Osteoblast (primary cell): Measurements from ENCODE around the gene NDOR1. TPM values are rescaled to one million over a fixed set of nuclear protein-coding genes. Genes with fewer than 3 reads are reported as not detected.

Source experiments
- DNase-seq: peaks from one replicate; pipeline ENCODE4 v3.0.0; 2011; ENCODE audit warnings: low spot score, mixed read lengths; ENCODE audit not compliant: insufficient read length; ENCODE audit errors: missing footprints
- H2AFZ ChIP-seq: 2 replicates; pipeline ENCODE4 v1.6.0; 2011; ENCODE audit warnings: mild to moderate bottlenecking, low read length
- H3K27ac ChIP-seq: 2 replicates; pipeline ENCODE4 v1.5.1; 2011; ENCODE audit warnings: mild to moderate bottlenecking, low read depth, low read length, moderate library complexity
- H3K27me3 ChIP-seq: 2 replicates; pipeline ENCODE4 v1.6.0; 2012; ENCODE audit warnings: mild to moderate bottlenecking, control low read depth, inconsistent platforms, low read length, moderate library complexity; ENCODE audit not compliant: insufficient read depth
- H3K36me3 ChIP-seq: 2 replicates; pipeline ENCODE4 v1.5.1; 2011; ENCODE audit warnings: mild to moderate bottlenecking, low read length, control low read depth, moderate library complexity; ENCODE audit not compliant: insufficient read depth
- H3K4me1 ChIP-seq: 2 replicates; pipeline ENCODE4 v1.5.1; 2011; ENCODE audit warnings: mild to moderate bottlenecking, low read length, control low read depth, moderate library complexity; ENCODE audit not compliant: insufficient read depth
- H3K4me2 ChIP-seq: 2 replicates; pipeline ENCODE4 v1.6.0; 2011; ENCODE audit warnings: mild to moderate bottlenecking, low read length; ENCODE audit not compliant: insufficient read depth
- H3K4me3 ChIP-seq: fragments of 200-600 bp; sonication (generic); 3 replicates; pipeline ENCODE4 v1.5.1; 2012; ENCODE audit warnings: mild to moderate bottlenecking, low read length, inconsistent platforms; ENCODE audit not compliant: insufficient read depth
- H3K79me2 ChIP-seq: 2 replicates; pipeline ENCODE4 v1.6.0; 2012; ENCODE audit warnings: mild to moderate bottlenecking, low read length, control low read depth, inconsistent platforms; ENCODE audit not compliant: insufficient read depth
- H3K9me3 ChIP-seq: 2 replicates; pipeline ENCODE4 v1.5.1; 2011; ENCODE audit warnings: low read depth, low read length, control low read depth
- H4K20me1 ChIP-seq: 2 replicates; pipeline ENCODE4 v1.6.0; 2012; ENCODE audit warnings: mild to moderate bottlenecking, low read length, control low read depth; ENCODE audit not compliant: insufficient read depth
- CTCF ChIP-seq: IDR thresholded peaks from 2 replicates; pipeline ENCODE4 v1.5.1; 2011; ENCODE audit warnings: mild to moderate bottlenecking, low read depth, low read length, moderate library complexity; ENCODE audit errors: extremely low read depth
- total RNA-seq: library from RNA; depleted of rRNA; stranded (reverse); fragments of >200 nt; gene quantifications from 2 replicates; pipeline ENCODE4 v1.2.3, GENCODE V29; 2012

Gene NDOR1
- total RNA-seq, 1 donor: 6.2 TPM

DNA sequence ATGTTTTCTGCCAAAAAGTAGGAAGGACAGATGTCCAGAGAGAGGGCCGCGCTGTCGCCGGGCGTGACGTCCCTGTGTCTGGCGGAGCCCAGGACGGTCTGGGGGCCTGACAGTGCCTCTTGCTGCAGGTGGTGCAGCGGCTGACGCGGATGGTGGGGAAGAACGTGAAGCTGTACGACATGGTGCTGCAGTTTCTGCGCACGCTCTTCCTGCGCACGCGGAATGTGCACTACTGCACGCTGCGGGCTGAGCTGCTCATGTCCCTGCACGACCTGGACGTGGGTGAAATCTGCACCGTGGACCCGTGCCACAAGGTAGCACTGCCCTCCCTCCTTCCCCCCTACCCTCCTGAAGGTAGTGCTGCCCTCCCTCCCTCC is 57.4 kb downstream of the NDOR1 start:
- H3K9me3 ChIP-seq: no peaks in the 10 kb centered on the region
- no peak overlapping the region for H3K4me3 ChIP-seq
- peaks cover 40% of the 10 kb centered on the region for H3K36me3 ChIP-seq
- H3K27me3 ChIP-seq: no peaks in the 10 kb centered on the region
- no peak overlapping the region for H3K4me2 ChIP-seq
- H4K20me1 ChIP-seq: peaks cover 2% of the 10 kb centered on the region
- H2AFZ ChIP-seq: no peak overlapping the region
- no peak overlapping the region for H3K27ac ChIP-seq
- peaks cover 4% of the 10 kb centered on the region for H3K4me1 ChIP-seq
- peaks cover 14% of the 10 kb centered on the region for H3K79me2 ChIP-seq
- DNase-seq: peak; percentile 29
- no peak for TF ChIP-seq CTCF

- Histone ChIP-seq H3K9me3 (no peaks in the 10 kb centered on the region), H4K20me1 (peaks cover 5% of the 10 kb centered on the region), H2AFZ (no peak overlapping the region), H3K36me3 (peaks cover 41% of the 10 kb centered on the region), H3K4me1 (peaks cover 9% of the 10 kb centered on the region), H3K4me3 (no peak overlapping the region), H3K79me2 (peaks cover 11% of the 10 kb centered on the region), H3K27me3 (no peaks in the 10 kb centered on the region), H3K4me2 (no peak overlapping the region), H3K27ac (no peak overlapping the region)
- no peak for TF ChIP-seq CTCF
- peak; percentile 29 for DNase-seq
Observed at GRCh38 chr9:137263506-137263905, 58.0 kb downstream of the NDOR1 start.

GRCh38 chr9:137264067-137264466 is 58.6 kb downstream of the NDOR1 start:
- peak; percentile 30 for DNase-seq
- H2AFZ ChIP-seq: no peak overlapping the region
- H4K20me1 ChIP-seq: peaks cover 5% of the 10 kb centered on the region
- no peaks in the 10 kb centered on the region for H3K27me3 ChIP-seq
- H3K4me2 ChIP-seq: no peak overlapping the region
- H3K27ac ChIP-seq: no peak overlapping the region
- H3K9me3 ChIP-seq: no peaks in the 10 kb centered on the region
- TF ChIP-seq CTCF: no peak
- H3K4me1 ChIP-seq: peaks cover 15% of the 10 kb centered on the region
- H3K4me3 ChIP-seq: no peak overlapping the region
- peaks cover 11% of the 10 kb centered on the region for H3K79me2 ChIP-seq
- peaks cover 37% of the 10 kb centered on the region for H3K36me3 ChIP-seq

GRCh38 chr9:137265496-137266161 is 60.1 kb downstream of the NDOR1 start:
- H3K9me3 ChIP-seq: no peaks in the 10 kb centered on the region
- H3K4me1 ChIP-seq: peaks cover 20% of the 10 kb centered on the region
- H3K4me3 ChIP-seq: no peak overlapping the region
- no peaks in the 10 kb centered on the region for H3K27me3 ChIP-seq
- no peak overlapping the region for H3K4me2 ChIP-seq
- H2AFZ ChIP-seq: no peak overlapping the region
- DNase-seq: peak; percentile 37
- peaks cover 41% of the 10 kb centered on the region for H3K36me3 ChIP-seq
- H3K79me2 ChIP-seq: peaks cover 15% of the 10 kb centered on the region
- peaks cover 7% of the 10 kb centered on the region for H4K20me1 ChIP-seq
- TF ChIP-seq CTCF: no peak
- H3K27ac ChIP-seq: no peak overlapping the region
